ENCODE data around the gene MTMR12. TPM values are rescaled to one million over a fixed set of nuclear protein-coding genes. Genes with fewer than 3 reads are reported as not detected.
A peak's percentile ranks its signal among the peaks of the same experiment; 100 is the strongest.

The MTMR12 gene
- total and polyA plus RNA-seq, 2 of the 13 experiments (the other 11 are each of a cell fraction or from before 2014, with no cell fraction given) = 23.4 to 36.6 TPM

DNA sequence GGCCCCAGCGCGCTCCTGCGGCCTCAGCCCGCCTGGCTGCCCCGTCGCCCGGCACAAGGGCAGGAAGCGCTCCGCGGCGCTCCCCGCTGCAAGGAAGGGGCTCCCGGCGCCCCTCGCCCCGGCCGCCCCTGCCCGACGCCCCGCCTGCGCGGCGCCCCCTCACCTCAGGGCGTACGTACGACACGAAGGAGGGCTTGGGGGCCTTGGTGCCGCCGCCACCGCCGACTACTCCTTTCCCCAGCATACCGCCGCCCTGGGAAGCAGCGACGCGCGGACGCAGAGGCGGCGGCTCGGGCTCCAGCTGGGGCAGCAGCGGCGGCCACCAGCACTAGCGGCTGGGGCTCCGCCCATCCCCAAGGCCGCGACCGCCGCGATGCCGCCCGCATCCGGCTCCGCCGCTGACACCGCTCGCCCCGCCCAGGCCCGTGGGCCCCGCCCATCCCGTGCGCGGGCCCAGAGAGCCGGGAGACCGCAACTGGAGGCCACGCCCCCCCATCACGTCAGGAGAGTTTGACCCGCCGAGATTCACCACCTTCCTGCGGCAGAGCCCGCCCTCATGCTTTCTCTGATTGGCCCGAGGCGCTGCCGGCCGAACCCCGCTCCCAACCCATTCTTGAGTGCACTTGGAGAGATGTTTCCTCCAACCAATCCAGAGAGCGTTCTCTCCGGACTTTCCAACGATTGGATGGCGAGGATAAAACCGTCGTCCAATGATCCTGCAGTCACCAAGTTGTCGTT lies at the start of gene MTMR12 (continued):
- TF ChIP-seq ZNF17 (CRISPR knock-in tag; IDR thresholded peaks at IDR 0.05) (no peak), POLR2G (IDR thresholded peaks at IDR 0.05; ENCODE audit: low read depth, low read length) (peak; percentile 84), RCOR2 (CRISPR knock-in tag; IDR thresholded peaks at IDR 0.05) (no peak), MED13 (CRISPR knock-in tag; IDR thresholded peaks at IDR 0.05) (0 out of 2 replicates have a peak, but pooled peaks have one; percentile 19), TCF12 (IDR thresholded peaks at IDR 0.05) (no peak), TCF12 (CRISPR knock-in tag; IDR thresholded peaks at IDR 0.05) (no peak), ZNF329 (CRISPR knock-in tag; IDR thresholded peaks at IDR 0.05; ENCODE audit: low read depth) (0 out of 2 replicates have a peak, but pooled peaks have one; percentile 24), ZNF383 (CRISPR knock-in tag; IDR thresholded peaks at IDR 0.05; ENCODE audit: borderline replicate concordance) (no peak), ZNF431 (CRISPR knock-in tag; IDR thresholded peaks at IDR 0.05; ENCODE audit: borderline replicate concordance, low read depth) (peak; percentile 37; the same call in 1 of the 2 replicates), NFKB2 (CRISPR knock-in tag; IDR thresholded peaks at IDR 0.05; ENCODE audit: borderline replicate concordance) (no peak), RAD21 (CRISPR knock-in tag; IDR thresholded peaks at IDR 0.05) (peak; percentile 64), GABPB1 (CRISPR knock-in tag; IDR thresholded peaks at IDR 0.05) (peak; percentile 67), FOSL1 (CRISPR knock-in tag; IDR thresholded peaks at IDR 0.05; ENCODE audit: borderline replicate concordance) (no peak), HOXA3 (CRISPR knock-in tag; IDR thresholded peaks at IDR 0.05) (peak; percentile 40), ZKSCAN8 (CRISPR knock-in tag; IDR thresholded peaks at IDR 0.05; ENCODE audit: borderline replicate concordance) (no peak), ZNF570 (CRISPR knock-in tag; IDR thresholded peaks at IDR 0.05; ENCODE audit: borderline replicate concordance) (no peak), CREB1 (IDR thresholded peaks at IDR 0.05) (peak; percentile 80), CREB1 (CRISPR knock-in tag; IDR thresholded peaks at IDR 0.05) (no peak), TOPORS (CRISPR knock-in tag; IDR thresholded peaks at IDR 0.05) (0 out of 2 replicates have a peak, but pooled peaks have one; percentile 33), SRSF9 (IDR thresholded peaks at IDR 0.05; ENCODE audit: borderline replicate concordance, insufficient read depth, low read depth, low read length, poor library complexity, severe bottlenecking) (no peak), BHLHE40 (IDR thresholded peaks at IDR 0.05; ENCODE audit: low read length) (peak; percentile 82), KDM1A (CRISPR knock-in tag; IDR thresholded peaks at IDR 0.05) (no peak), ZNF607 (CRISPR knock-in tag; IDR thresholded peaks at IDR 0.05; ENCODE audit: borderline replicate concordance) (no peak)
- TF ChIP-seq, protein P1, sequence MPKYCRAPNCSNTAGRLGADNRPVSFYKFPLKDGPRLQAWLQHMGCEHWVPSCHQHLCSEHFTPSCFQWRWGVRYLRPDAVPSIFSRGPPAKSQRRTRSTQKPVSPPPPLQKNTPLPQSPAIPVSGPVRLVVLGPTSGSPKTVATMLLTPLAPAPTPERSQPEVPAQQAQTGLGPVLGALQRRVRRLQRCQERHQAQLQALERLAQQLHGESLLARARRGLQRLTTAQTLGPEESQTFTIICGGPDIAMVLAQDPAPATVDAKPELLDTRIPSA (CRISPR knock-in tag; IDR thresholded peaks at IDR 0.05; ENCODE audit: borderline replicate concordance) = no peak
- TF ChIP-seq, protein P2, sequence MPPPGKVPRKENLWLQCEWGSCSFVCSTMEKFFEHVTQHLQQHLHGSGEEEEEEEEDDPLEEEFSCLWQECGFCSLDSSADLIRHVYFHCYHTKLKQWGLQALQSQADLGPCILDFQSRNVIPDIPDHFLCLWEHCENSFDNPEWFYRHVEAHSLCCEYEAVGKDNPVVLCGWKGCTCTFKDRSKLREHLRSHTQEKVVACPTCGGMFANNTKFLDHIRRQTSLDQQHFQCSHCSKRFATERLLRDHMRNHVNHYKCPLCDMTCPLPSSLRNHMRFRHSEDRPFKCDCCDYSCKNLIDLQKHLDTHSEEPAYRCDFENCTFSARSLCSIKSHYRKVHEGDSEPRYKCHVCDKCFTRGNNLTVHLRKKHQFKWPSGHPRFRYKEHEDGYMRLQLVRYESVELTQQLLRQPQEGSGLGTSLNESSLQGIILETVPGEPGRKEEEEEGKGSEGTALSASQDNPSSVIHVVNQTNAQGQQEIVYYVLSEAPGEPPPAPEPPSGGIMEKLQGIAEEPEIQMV (CRISPR knock-in tag; IDR thresholded peaks at IDR 0.05; ENCODE audit: low read depth) = peak; percentile 71; the same call in 1 of the 2 replicates
- TF ChIP-seq, protein P3, sequence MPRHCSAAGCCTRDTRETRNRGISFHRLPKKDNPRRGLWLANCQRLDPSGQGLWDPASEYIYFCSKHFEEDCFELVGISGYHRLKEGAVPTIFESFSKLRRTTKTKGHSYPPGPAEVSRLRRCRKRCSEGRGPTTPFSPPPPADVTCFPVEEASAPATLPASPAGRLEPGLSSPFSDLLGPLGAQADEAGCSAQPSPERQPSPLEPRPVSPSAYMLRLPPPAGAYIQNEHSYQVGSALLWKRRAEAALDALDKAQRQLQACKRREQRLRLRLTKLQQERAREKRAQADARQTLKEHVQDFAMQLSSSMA (CRISPR knock-in tag; IDR thresholded peaks at IDR 0.05) = no peak
- TF ChIP-seq, protein P4, sequence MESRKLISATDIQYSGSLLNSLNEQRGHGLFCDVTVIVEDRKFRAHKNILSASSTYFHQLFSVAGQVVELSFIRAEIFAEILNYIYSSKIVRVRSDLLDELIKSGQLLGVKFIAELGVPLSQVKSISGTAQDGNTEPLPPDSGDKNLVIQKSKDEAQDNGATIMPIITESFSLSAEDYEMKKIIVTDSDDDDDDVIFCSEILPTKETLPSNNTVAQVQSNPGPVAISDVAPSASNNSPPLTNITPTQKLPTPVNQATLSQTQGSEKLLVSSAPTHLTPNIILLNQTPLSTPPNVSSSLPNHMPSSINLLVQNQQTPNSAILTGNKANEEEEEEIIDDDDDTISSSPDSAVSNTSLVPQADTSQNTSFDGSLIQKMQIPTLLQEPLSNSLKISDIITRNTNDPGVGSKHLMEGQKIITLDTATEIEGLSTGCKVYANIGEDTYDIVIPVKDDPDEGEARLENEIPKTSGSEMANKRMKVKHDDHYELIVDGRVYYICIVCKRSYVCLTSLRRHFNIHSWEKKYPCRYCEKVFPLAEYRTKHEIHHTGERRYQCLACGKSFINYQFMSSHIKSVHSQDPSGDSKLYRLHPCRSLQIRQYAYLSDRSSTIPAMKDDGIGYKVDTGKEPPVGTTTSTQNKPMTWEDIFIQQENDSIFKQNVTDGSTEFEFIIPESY (CRISPR knock-in tag; IDR thresholded peaks at IDR 0.05) = no peak

All from HepG2 (cell line).